ENCODE results near the gene TICAM2.
"Not testable (repeated sequence)": the region's sequence is repeated elsewhere in the genome, so short reads cannot be mapped to it uniquely, and the experiment has no call there.

Gene TICAM2

GRCh38 chr5:115601701-115602590, at the start of gene TICAM2:
Gene TICAM2, minus strand, starts transcription at chr5:115602479. Its CDS starts 21,223 bp downstream, at chr5:115581256.
- FAIRE-seq, result no peak

- FAIRE-seq, result no peak
These were observed 47.3 kb upstream of the TICAM2 start for GRCh38 chr5:115649541-115649940.

GRCh38 chr5:115648056-115648455, 45.8 kb upstream of the TICAM2 start:
- FAIRE-seq, result no peak

- FAIRE-seq, result not testable (repeated sequence)
These were observed 43.1 kb upstream of the TICAM2 start for GRCh38 chr5:115645386-115645785.

GRCh38 chr5:115644046-115644445, 41.8 kb upstream of the TICAM2 start:
- no peak for FAIRE-seq

- FAIRE-seq, result no peak
These were observed 39.7 kb upstream of the TICAM2 start for GRCh38 chr5:115641948-115642347.

- FAIRE-seq, result no peak
These were observed 38.0 kb upstream of the TICAM2 start for GRCh38 chr5:115640274-115640673.

- FAIRE-seq, result no peak
These were observed 37.1 kb upstream of the TICAM2 start for GRCh38 chr5:115639377-115639776.

- FAIRE-seq, result no peak
These were observed 35.2 kb upstream of the TICAM2 start for GRCh38 chr5:115637507-115637906.

GRCh38 chr5:115636008-115636407, 33.7 kb upstream of the TICAM2 start:
- no peak for FAIRE-seq

- FAIRE-seq, result peak; percentile 99
These were observed 32.3 kb upstream of the TICAM2 start for GRCh38 chr5:115634343-115635132.

- no peak for FAIRE-seq
These were observed 27.6 kb upstream of the TICAM2 start for GRCh38 chr5:115629903-115630302.

GRCh38 chr5:115627295-115627865, 25.1 kb upstream of the TICAM2 start:
- no peak for FAIRE-seq

- FAIRE-seq, result no peak
These were observed 24.2 kb upstream of the TICAM2 start for GRCh38 chr5:115626445-115626823.

GRCh38 chr5:115625579-115626444, 23.5 kb upstream of the TICAM2 start, which contains the start of gene TMED7:
Gene TMED7, minus strand, starts transcription at chr5:115626036. Its CDS starts 244 bp downstream, at chr5:115625792.
- peak; percentile 83 for FAIRE-seq

GRCh38 chr5:115624994-115625393, 22.7 kb upstream of the TICAM2 start:
- FAIRE-seq, result no peak

GRCh38 chr5:115623658-115624057, 21.4 kb upstream of the TICAM2 start:
- FAIRE-seq, result no peak

GRCh38 chr5:115621365-115621900, 19.2 kb upstream of the TICAM2 start:
- no peak for FAIRE-seq

- no peak for FAIRE-seq
These were observed 14.6 kb upstream of the TICAM2 start for GRCh38 chr5:115616892-115617291.

GRCh38 chr5:115616472-115616871, 14.2 kb upstream of the TICAM2 start:
- FAIRE-seq, result no peak

- FAIRE-seq, result no peak
These were observed 9.6 kb upstream of the TICAM2 start for GRCh38 chr5:115611873-115612272.

GRCh38 chr5:115607935-115608334, 5.7 kb upstream of the TICAM2 start:
- FAIRE-seq, result no peak

All from colon (tissue), 2 donors.